Heart left ventricle (tissue), 16 donors: ENCODE data around the gene ZDHHC4. TPM values are rescaled to one million over a fixed set of nuclear protein-coding genes. Genes with fewer than 3 reads are reported as not detected.

Experiments used
- ATAC-seq, 4 donors: fragments of 200-7000 bp; cut with Tn5 transposase; one replicate each; pipeline ENCODE4 v1.9.1; 2020 to 2022; ENCODE audit warnings: moderate library complexity in 4 of 4, mild to moderate bottlenecking in 3 of 4, moderate number of reproducible peaks in 1 of 4
- DNase-seq, 5 donors: peaks; one replicate each; pipeline ENCODE4 v3.0.0-alpha.2; 2020
- H3K27ac ChIP-seq, 12 donors: fragments of 200-600 bp; sonication (generic) in 4 of 12; one replicate each; pipeline versions ENCODE4 v1.5.0 to v1.8.0; 2016 to 2022; ENCODE audit warnings: mild to moderate bottlenecking in 2 of 12
- H3K27me3 ChIP-seq, 9 donors: fragments of 200-600 bp; sonication (generic) in 2 of 9; one replicate each; pipeline versions ENCODE4 v1.5.1 to v1.8.0; 2016 to 2022; ENCODE audit warnings: mild to moderate bottlenecking in 3 of 9
- H3K36me3 ChIP-seq, 9 donors: fragments of 200-600 bp; sonication (generic) in 2 of 9; one replicate each; pipeline versions ENCODE4 v1.5.0 to v1.8.0; 2018 to 2022; ENCODE audit warnings: mild to moderate bottlenecking in 2 of 9
- H3K4me1 ChIP-seq, 12 donors: fragments of 200-600 bp; sonication (generic) in 4 of 12; one replicate each; pipeline versions ENCODE4 v1.5.0 to v1.8.0; 2016 to 2022; ENCODE audit warnings: mild to moderate bottlenecking in 3 of 12
- H3K4me3 ChIP-seq, 12 donors: fragments of 200-600 bp; sonication (generic) in 4 of 12; one replicate each; pipeline versions ENCODE4 v1.5.0 to v1.8.0; 2017 to 2022; ENCODE audit warnings: mild to moderate bottlenecking in 9 of 12, moderate library complexity in 4 of 12
- H3K9me3 ChIP-seq, 12 donors: fragments of 200-600 bp; sonication (generic) in 4 of 12; one replicate each; pipeline versions ENCODE4 v1.5.0 to v1.8.0; 2016 to 2022; ENCODE audit warnings: mild to moderate bottlenecking in 1 of 12
- CTCF ChIP-seq, 12 donors: fragments of 200-600 bp; sonication (generic) in 4 of 12; IDR thresholded peaks; one replicate each; pipeline versions ENCODE4 v1.5.0 to v1.8.0; 2018 to 2022; ENCODE audit warnings: antibody characterized with exemption in 12 of 12, mild to moderate bottlenecking in 5 of 12
- POLR2A ChIP-seq, 2 donors: fragments of 450-650 bp; IDR thresholded peaks; one replicate each; pipeline ENCODE4 v1.6.1; 2017; ENCODE audit warnings: antibody characterized with exemption in 2 of 2, mild to moderate bottlenecking in 2 of 2, moderate library complexity in 2 of 2
- WGBS, 4 donors: extraction: QIAGEN DNeasy Blood & Tissue Kit in 2 of 4; methylation state at CpG; one replicate each; pipeline versions ENCODE4 v1.1.5 to v1.1.7; 2013 to 2018; 5-methylcytosine and 5-hydroxymethylcytosine counted together
- intact Hi-C, 10 donors: fragments of 100-400 bp; cut with DNase I; formaldehyde crosslinking; loops; one replicate each; pipeline versions ENCODE4 v1.11.1 to v1.14.2; 2022
- polyA plus RNA-seq, 2 donors: library from polyadenylated mRNA; stranded (reverse); fragments of 200-250 nt; gene quantifications; one replicate each; pipeline ENCODE4 v1.2.3, GENCODE V29; 2013
- total RNA-seq, 9 donors: library from RNA; depleted of rRNA in 2 of 9; stranded (reverse); fragments of >200 nt in 2 of 9; fragmentation: NEBNext Ultra II Directional in 3 of 9; extraction: Animal tissue kit (Norgen Biotek cat#: 25700) in 3 of 9; gene quantifications; one replicate each; pipeline versions ENCODE4 v1.1.0 to v1.2.4, GENCODE V29; 2016 to 2023
- donor health status: ischemic (EF 13 %, LVEDD 7.1; RV severe dilation, severe dysfunction).
- donor health status: healthy with polysubstance abuse.
- donor health status: DM: no; HTN: yes; CAD: no.
- donor health status: DM: no; HTN: no; CAD: no.
- donor health status: ischemic (EF 25% LVEDD 6.9; RV normal size, moderate dysfunction).
- donor health status: ischemic (EF 25% LVEDD 5.7; RV mildly dilated, moderate dysfunction).
- donor health status: healthy.
- donor health status: DM: yes; HTN: yes; CAD: no.
- donor health status: ischemic (EF 35%, LVEDD 5.7; RV mildly dilated, moderate dysfunction).
- donor health status: nonischemic (EF 11% LVEDD 7.7; RV severe dilation, severe dysfunction).
- donor health status: DM: yes; HTN: yes; CAD: no.
- donor health status: PGD.
- donor health status: ischemic (EF 29% LVEDD 5.4; RV normal size, mild dysfunction).
- donor health status: nonischemic (EF 23%, LVEDD 6.1; RV moderate dilation, normal function).

ZDHHC4 gene
- total and polyA plus RNA-seq, 11 donors: 26.2 to 48.4 (median 37.8) TPM

- Histone ChIP-seq H3K4me1 (no peaks in the 10 kb centered on the region), H3K27ac (no peak overlapping the region), H3K9me3 (no peaks in the 10 kb centered on the region), H3K4me3 (no peak overlapping the region), H3K27me3 (peaks cover 0 to 13% (median 0%) of the 10 kb centered on the region in 9 donors), H3K36me3 (no peaks in the 10 kb centered on the region)
- ATAC-seq: no peak
- 84 to 90% (median 87%) methylated on average over 22 of the region's 22 CpGs for WGBS, 4 donors
- intact Hi-C loops: no loop called here
- no peak for TF ChIP-seq POLR2A (IDR thresholded peaks at IDR 0.05)
- TF ChIP-seq CTCF (IDR thresholded peaks at IDR 0.05): no peak
- DNase-seq: no peak
Observed at GRCh38 chr7:6545398-6546126, 31.7 kb upstream of the ZDHHC4 start.

- Histone ChIP-seq H3K36me3 (no peaks in the 10 kb centered on the region), H3K27me3 (peaks cover 0 to 4% (median 0%) of the 10 kb centered on the region in 9 donors), H3K4me1 (no peaks in the 10 kb centered on the region), H3K27ac (no peak overlapping the region), H3K9me3 (no peaks in the 10 kb centered on the region), H3K4me3 (no peak overlapping the region)
- DNase-seq (no peak), ATAC-seq (no peak)
- no peak for TF ChIP-seq CTCF (IDR thresholded peaks at IDR 0.05)
- TF ChIP-seq POLR2A (IDR thresholded peaks at IDR 0.05): no peak
- 75 to 84% (median 77%) methylated on average over 12 of the region's 12 CpGs for WGBS, 4 donors
- intact Hi-C loops: no loop called here
Observed at GRCh38 chr7:6546498-6547251, 30.6 kb upstream of the ZDHHC4 start.

- Histone ChIP-seq H3K9me3 (no peaks in the 10 kb centered on the region), H3K27me3 (peaks cover 0 to 4% (median 0%) of the 10 kb centered on the region in 9 donors), H3K27ac (no peak overlapping the region), H3K4me3 (no peak overlapping the region), H3K4me1 (no peaks in the 10 kb centered on the region), H3K36me3 (no peaks in the 10 kb centered on the region)
- no peak for ATAC-seq
- no peak for TF ChIP-seq POLR2A (IDR thresholded peaks at IDR 0.05)
- TF ChIP-seq CTCF (IDR thresholded peaks at IDR 0.05): no peak
- WGBS, 4 donors: 95 to 100% (median 100%) methylated on average over 1 of the region's 1 CpG
- DNase-seq: no peak
- intact Hi-C loops: no loop called here
Observed at GRCh38 chr7:6547400-6547799, 29.9 kb upstream of the ZDHHC4 start.

- intact Hi-C loops: no loop called here
- no peaks in the 10 kb centered on the region for H3K4me1 ChIP-seq
- H3K27me3 ChIP-seq: peaks cover 0 to 3% (median 0%) of the 10 kb centered on the region in 9 donors
- H3K27ac ChIP-seq: no peak within 1 kb of the TSS
- WGBS, 4 donors: 62 to 71% (median 66%) methylated on average over 35 to 46 of the region's 46 CpGs
- no peak within 1 kb of the TSS for H3K4me3 ChIP-seq
- H3K9me3 ChIP-seq: no peaks in the 10 kb centered on the region
- DNase-seq: no peak
- no peak for TF ChIP-seq CTCF (IDR thresholded peaks at IDR 0.05)
- no peak for TF ChIP-seq POLR2A (IDR thresholded peaks at IDR 0.05)
- no peaks in the 10 kb centered on the region for H3K36me3 ChIP-seq
- peak in 1 of 4 donors; percentile 15 for ATAC-seq
Observed at GRCh38 chr7:6551016-6551511, 26.2 kb upstream of the ZDHHC4 start, which contains the start of gene GRID2IP. Gene GRID2IP (minus strand): TSS chr7:6551461. CDS start chr7:6551436, 25 bp downstream.
